K562 (cell line): Measurements from ENCODE around the gene IRF2BP2. TPM values are rescaled to one million over a fixed set of nuclear protein-coding genes. Genes with fewer than 3 reads are reported as not detected.

Experiments
- FIP1L1 ChIP-seq: fragments of 200-400 bp; formaldehyde crosslinking; IDR thresholded peaks from 2 replicates; pipeline ENCODE4 v1.6.1; 2018; ENCODE audit warnings: mild to moderate bottlenecking, low read depth, low read length; ENCODE audit not compliant: poor library complexity, severe bottlenecking
- GTF3C2 ChIP-seq: IDR thresholded peaks from 3 replicates; pipeline ENCODE4 v1.6.1; 2011; ENCODE audit warnings: borderline replicate concordance, mild to moderate bottlenecking, moderate library complexity; ENCODE audit not compliant: insufficient read length; ENCODE audit errors: extremely low read depth
- HDAC8 ChIP-seq: fragments of 450-650 bp; IDR thresholded peaks from 2 replicates; pipeline ENCODE4 v1.6.1; 2016; ENCODE audit warnings: mild to moderate bottlenecking, missing genetic modification characterization, moderate library complexity, missing compliant biosample characterization
- HDGF ChIP-seq: fragments of 450-650 bp; IDR thresholded peaks from 2 replicates; pipeline ENCODE4 v1.6.1; 2016
- HSF4 ChIP-seq: fragments of 250-450 bp; sonication (Bioruptor Pico); IDR thresholded peaks from 2 replicates; pipeline ENCODE4 v2.1.2; 2022; ENCODE audit warnings: mild to moderate bottlenecking, moderate library complexity, borderline replicate concordance
- JUND ChIP-seq, 2 experiments: IDR thresholded peaks; 2 replicates in 1 of 2; 3 replicates in 1 of 2; pipeline ENCODE4 v1.6.1; 2011; ENCODE audit warnings: borderline replicate concordance in 2 of 2, low read depth in 2 of 2, low read length in 2 of 2, improper control_type of control experiment in 1 of 2, missing biosample characterization in 1 of 2, missing genetic modification characterization in 1 of 2, missing genetic modification reagents in 1 of 2
- KDM4B ChIP-seq, 2 experiments: fragments of 450-650 bp in 1 of 2; sonication (generic) in 1 of 2; IDR thresholded peaks; 2 replicates each; pipeline ENCODE4 v1.6.1; 2016 to 2017; ENCODE audit warnings: borderline replicate concordance in 2 of 2, antibody characterized with exemption in 1 of 2, low read depth in 1 of 2, mild to moderate bottlenecking in 1 of 2
- MTF1 ChIP-seq: fragments of 250-450 bp; sonication (Bioruptor Pico); IDR thresholded peaks from 2 replicates; pipeline ENCODE4 v1.9.0; 2021; ENCODE audit warnings: moderate library complexity, mild to moderate bottlenecking, inconsistent platforms, borderline replicate concordance
- NFIX ChIP-seq: fragments of 250-450 bp; sonication (Bioruptor Pico); IDR thresholded peaks from 2 replicates; pipeline ENCODE4 v1.4.0; 2020; ENCODE audit warnings: low read depth, mild to moderate bottlenecking, moderate library complexity
- PTTG1 ChIP-seq: fragments of 450-650 bp; IDR thresholded peaks from 2 replicates; pipeline ENCODE4 v1.6.1; 2016; ENCODE audit warnings: low read depth, mild to moderate bottlenecking, missing genetic modification characterization, missing compliant biosample characterization
- RCOR1 ChIP-seq, 2 experiments: IDR thresholded peaks; 2 replicates each; pipeline ENCODE4 v1.6.1; 2012; ENCODE audit warnings: low read depth in 2 of 2, low read length in 2 of 2, borderline replicate concordance in 1 of 2, improper control_type of control experiment in 1 of 2
- SRSF7 ChIP-seq: fragments of 200-400 bp; formaldehyde crosslinking; optimal IDR thresholded peaks from 2 replicates; pipeline ENCODE3; 2017; ENCODE audit warnings: mild to moderate bottlenecking, low read depth, low read length
- THAP7 ChIP-seq: fragments of 250-450 bp; sonication (Bioruptor Pico); IDR thresholded peaks from 2 replicates; pipeline ENCODE4 v1.5.0; 2021
- ZFP91 ChIP-seq: sonication (generic); formaldehyde crosslinking; IDR thresholded peaks from 2 replicates; pipeline ENCODE4 v1.8.0; 2022; ENCODE audit warnings: mild to moderate bottlenecking, missing genetic modification reagents
- ZMIZ1 ChIP-seq, 2 experiments: fragments of 150-350 bp in 1 of 2; IDR thresholded peaks; 2 replicates each; pipeline ENCODE4 v1.6.1; 2012 to 2016; ENCODE audit warnings: low read depth in 2 of 2, low read length in 2 of 2, mild to moderate bottlenecking in 1 of 2, moderate library complexity in 1 of 2
- ZNF12 ChIP-seq: sonication (generic); formaldehyde crosslinking; IDR thresholded peaks from 2 replicates; pipeline ENCODE4 v1.4.0; 2020; ENCODE audit warnings: mild to moderate bottlenecking, missing genetic modification reagents
- ZNF282 ChIP-seq: sonication (generic); formaldehyde crosslinking; IDR thresholded peaks from 2 replicates; pipeline ENCODE4 v1.8.1; 2023; ENCODE audit warnings: missing genetic modification reagents
- ZNF354B ChIP-seq: fragments of 250-450 bp; sonication (Bioruptor Pico); IDR thresholded peaks from 2 replicates; pipeline ENCODE4 v1.4.0; 2020
- polyA plus RNA-seq, 8 experiments: library from polyadenylated mRNA; depleted of rRNA in 4 of 8; stranded (reverse) in 5 of 8; unstranded in 3 of 8; fragments of >200 nt; fragmentation: Nextera tagmentation in 2 of 8; fragmentation: Illumina TruSeq in 1 of 8; extraction: Ambion mirVana in 2 of 8; extraction: Trizol in 1 of 8; gene quantifications; 2 replicates each; pipeline versions ENCODE4 v1.2.1 to v1.2.3, GENCODE V29; 2011 to 2014; ENCODE audit warnings: inconsistent platforms in 1 of 8, missing spikeins in 1 of 8
- total RNA-seq, 7 experiments: library from RNA; depleted of rRNA in 6 of 7; stranded (reverse); fragments of >200 nt in 6 of 7; fragmentation: Illumina TruSeq in 2 of 7; extraction: Trizol in 2 of 7; gene quantifications; 2 replicates each; pipeline versions ENCODE4 v1.2.1 to v1.2.3, GENCODE V29; 2011 to 2021; ENCODE audit warnings: low replicate concordance in 1 of 7

The IRF2BP2 gene
- total and polyA plus RNA-seq, 9 of the 15 experiments (the other 6 are each of a cell fraction or from before 2014, with no cell fraction given) = 7.7 to 68.6 (median 22.1) TPM

GRCh38 chr1:234610061-234610665 lies at the start of gene IRF2BP2 (continued):
- TF ChIP-seq GTF3C2 (no peak), ZNF354B (CRISPR knock-in tag) (peak; percentile 15; the same call in 1 of the 2 replicates), ZFP91 (CRISPR knock-in tag) (no peak), FIP1L1 (peak; percentile 15), MTF1 (CRISPR knock-in tag) (peak; percentile 2; the same call in 1 of the 2 replicates), ZNF282 (CRISPR knock-in tag) (no peak), HDAC8 (tag) (no peak), KDM4B (IDR thresholded peaks at IDR 0.05; ENCODE audit: borderline replicate concordance in 2 of 2, low read depth in 1 of 2) (peak in 1 of 2 experiments; percentile 61; a peak in 1 of 4 replicates), SRSF7 (no peak), THAP7 (no peak), PTTG1 (no peak), HSF4 (CRISPR knock-in tag) (no peak), RCOR1 (IDR thresholded peaks at IDR 0.05; ENCODE audit: borderline replicate concordance in 1 of 2, low read depth in 2 of 2, low read length in 2 of 2) (0 out of 4 replicates have a peak, but pooled peaks of 1 of the 2 experiments have one; percentile 3), ZNF12 (CRISPR knock-in tag) (no peak), ZMIZ1 (IDR thresholded peaks at IDR 0.05; ENCODE audit: low read depth in 2 of 2, low read length in 2 of 2) (peak in 1 of 2 experiments; percentile 30; a peak in 1 of 4 replicates), JUND (IDR thresholded peaks at IDR 0.05; ENCODE audit: borderline replicate concordance, low read depth, low read length) (0 out of 2 replicates have a peak, but pooled peaks have one; percentile 6), JUND (tag; IDR thresholded peaks at IDR 0.05; ENCODE audit: borderline replicate concordance, low read depth, low read length) (no peak), HDGF (no peak), NFIX (CRISPR knock-in tag) (no peak)
